ENCODE data around the gene ADAM19. TPM values are rescaled to one million over a fixed set of nuclear protein-coding genes. Genes with fewer than 3 reads are reported as not detected.

The ADAM19 gene
- total and polyA plus RNA-seq, 2 of the 4 experiments (the other 2 are of a cell fraction): 35.5 to 49.2 TPM

DNA sequence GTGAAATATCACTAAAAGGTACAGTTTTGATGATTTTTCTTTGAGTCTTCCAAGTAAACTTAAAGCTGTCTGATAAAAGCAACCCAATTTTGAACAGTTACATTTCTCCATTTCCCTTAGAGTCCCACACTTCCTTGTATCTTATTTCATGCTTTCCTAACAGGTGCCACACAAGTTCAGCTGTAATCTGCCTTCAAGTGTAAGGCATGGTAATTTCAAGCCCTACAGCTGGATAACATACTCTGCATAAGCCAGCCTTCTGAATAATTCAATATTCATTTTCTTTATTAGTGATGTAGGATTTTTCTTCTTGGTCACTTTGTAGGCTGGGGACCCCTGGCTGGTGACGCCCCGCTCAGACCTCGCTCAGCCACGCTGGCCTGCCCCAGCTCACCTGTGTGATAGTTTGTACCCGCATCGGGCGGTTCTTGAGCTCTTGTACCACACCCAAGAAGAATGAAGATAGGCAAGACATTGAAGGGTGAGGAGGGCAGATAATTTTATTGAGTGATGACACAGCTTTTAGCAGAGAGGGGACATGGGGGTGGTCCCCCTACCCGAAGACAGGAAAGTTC, 42.7 kb upstream of the ADAM19 start:
- Histone ChIP-seq H3K4ac (ENCODE audit: low read depth, low read length) (no peak overlapping the region), H3K9ac (ENCODE audit: low read depth, low read length) (no peak overlapping the region), H4K5ac (ENCODE audit: low read depth, low read length) (no peak overlapping the region), H4K8ac (ENCODE audit: low read depth in 2 of 2, low read length in 2 of 2) (no peak overlapping the region), H2BK120ac (ENCODE audit: low read depth, low read length) (no peak overlapping the region), H3K4me1 (ENCODE audit: control insufficient read depth, insufficient read depth, low read length) (no peaks in the 10 kb centered on the region), H2BK15ac (ENCODE audit: low read depth, low read length) (no peak overlapping the region), H2AFZ (replicated peaks; ENCODE audit: low read length, poor library complexity) (no peak overlapping the region), H3K36me3 (ENCODE audit: control insufficient read depth, insufficient read depth, low read length) (no peaks in the 10 kb centered on the region), H3K27ac (ENCODE audit: insufficient read depth, low read length) (no peak overlapping the region), H2BK5ac (ENCODE audit: low read depth, low read length, poor library complexity, severe bottlenecking) (no peak overlapping the region), H3K18ac (ENCODE audit: low read depth, low read length) (no peak overlapping the region), H3K9me1 (ENCODE audit: insufficient read depth, low read length) (no peaks in the 10 kb centered on the region), H3K14ac (replicated peaks; ENCODE audit: low read depth, low read length) (no peak overlapping the region), H2AK9ac (replicated peaks; ENCODE audit: low read depth, low read length, poor library complexity) (no peak overlapping the region), H3K27me3 (ENCODE audit: control insufficient read depth, insufficient read depth, low read length) (no peaks in the 10 kb centered on the region), H3K4me2 (ENCODE audit: low read depth, low read length) (no peak overlapping the region), H2AK5ac (ENCODE audit: low read depth, low read length) (no peak overlapping the region), H3K79me1 (ENCODE audit: low read depth in 1 of 2, low read length in 2 of 2) (no peaks in the 10 kb centered on the region), H2BK20ac (ENCODE audit: low read depth, low read length) (no peak overlapping the region), H3K4me3 (ENCODE audit: insufficient read depth, low read depth, low read length) (no peak overlapping the region), H3K23ac (ENCODE audit: low read depth, low read length) (no peak overlapping the region), H4K91ac (ENCODE audit: insufficient read depth, low read depth, low read length) (no peak overlapping the region), H3K56ac (ENCODE audit: extremely low read depth, insufficient read depth, low read length) (no peak overlapping the region), H3K9me3 (ENCODE audit: control insufficient read depth, insufficient read depth, low read length) (no peaks in the 10 kb centered on the region), H4K20me1 (ENCODE audit: insufficient read depth, low read length) (no peaks in the 10 kb centered on the region)
- TF ChIP-seq, protein P1, sequence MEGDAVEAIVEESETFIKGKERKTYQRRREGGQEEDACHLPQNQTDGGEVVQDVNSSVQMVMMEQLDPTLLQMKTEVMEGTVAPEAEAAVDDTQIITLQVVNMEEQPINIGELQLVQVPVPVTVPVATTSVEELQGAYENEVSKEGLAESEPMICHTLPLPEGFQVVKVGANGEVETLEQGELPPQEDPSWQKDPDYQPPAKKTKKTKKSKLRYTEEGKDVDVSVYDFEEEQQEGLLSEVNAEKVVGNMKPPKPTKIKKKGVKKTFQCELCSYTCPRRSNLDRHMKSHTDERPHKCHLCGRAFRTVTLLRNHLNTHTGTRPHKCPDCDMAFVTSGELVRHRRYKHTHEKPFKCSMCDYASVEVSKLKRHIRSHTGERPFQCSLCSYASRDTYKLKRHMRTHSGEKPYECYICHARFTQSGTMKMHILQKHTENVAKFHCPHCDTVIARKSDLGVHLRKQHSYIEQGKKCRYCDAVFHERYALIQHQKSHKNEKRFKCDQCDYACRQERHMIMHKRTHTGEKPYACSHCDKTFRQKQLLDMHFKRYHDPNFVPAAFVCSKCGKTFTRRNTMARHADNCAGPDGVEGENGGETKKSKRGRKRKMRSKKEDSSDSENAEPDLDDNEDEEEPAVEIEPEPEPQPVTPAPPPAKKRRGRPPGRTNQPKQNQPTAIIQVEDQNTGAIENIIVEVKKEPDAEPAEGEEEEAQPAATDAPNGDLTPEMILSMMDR (conservative IDR thresholded peaks at IDR 0.05; ENCODE audit: low read depth, low read length): no peak
- no peak for TF ChIP-seq BHLHE40 (IDR thresholded peaks at IDR 0.05; ENCODE audit: low read depth, low read length)
- no peak for TF ChIP-seq MXI1 (IDR thresholded peaks at IDR 0.05; ENCODE audit: borderline replicate concordance, low read depth, low read length)
- TF ChIP-seq CEBPB (IDR thresholded peaks at IDR 0.05; ENCODE audit: low read depth, low read length): no peak
- TF ChIP-seq RAD21 (IDR thresholded peaks at IDR 0.05; ENCODE audit: low read length): no peak
- TF ChIP-seq SMC3 (IDR thresholded peaks at IDR 0.05; ENCODE audit: low read depth, low read length): no peak
- TF ChIP-seq, protein P2, sequence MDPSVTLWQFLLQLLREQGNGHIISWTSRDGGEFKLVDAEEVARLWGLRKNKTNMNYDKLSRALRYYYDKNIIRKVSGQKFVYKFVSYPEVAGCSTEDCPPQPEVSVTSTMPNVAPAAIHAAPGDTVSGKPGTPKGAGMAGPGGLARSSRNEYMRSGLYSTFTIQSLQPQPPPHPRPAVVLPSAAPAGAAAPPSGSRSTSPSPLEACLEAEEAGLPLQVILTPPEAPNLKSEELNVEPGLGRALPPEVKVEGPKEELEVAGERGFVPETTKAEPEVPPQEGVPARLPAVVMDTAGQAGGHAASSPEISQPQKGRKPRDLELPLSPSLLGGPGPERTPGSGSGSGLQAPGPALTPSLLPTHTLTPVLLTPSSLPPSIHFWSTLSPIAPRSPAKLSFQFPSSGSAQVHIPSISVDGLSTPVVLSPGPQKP (IDR thresholded peaks at IDR 0.05; ENCODE audit: borderline replicate concordance, low read depth, low read length): no peak
- no peak for TF ChIP-seq RCOR1 (IDR thresholded peaks at IDR 0.05; ENCODE audit: insufficient replicate concordance, low read length)
- TF ChIP-seq, protein P3, sequence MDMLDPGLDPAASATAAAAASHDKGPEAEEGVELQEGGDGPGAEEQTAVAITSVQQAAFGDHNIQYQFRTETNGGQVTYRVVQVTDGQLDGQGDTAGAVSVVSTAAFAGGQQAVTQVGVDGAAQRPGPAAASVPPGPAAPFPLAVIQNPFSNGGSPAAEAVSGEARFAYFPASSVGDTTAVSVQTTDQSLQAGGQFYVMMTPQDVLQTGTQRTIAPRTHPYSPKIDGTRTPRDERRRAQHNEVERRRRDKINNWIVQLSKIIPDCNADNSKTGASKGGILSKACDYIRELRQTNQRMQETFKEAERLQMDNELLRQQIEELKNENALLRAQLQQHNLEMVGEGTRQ (IDR thresholded peaks at IDR 0.05; ENCODE audit: low read depth, low read length): no peak
- no peak for TF ChIP-seq RFX5 (IDR thresholded peaks at IDR 0.05; ENCODE audit: low read depth, low read length)
- TF ChIP-seq MAZ (IDR thresholded peaks at IDR 0.05; ENCODE audit: borderline replicate concordance, low read depth, low read length): no peak
- TF ChIP-seq FOS (IDR thresholded peaks at IDR 0.05; ENCODE audit: low read depth, low read length): no peak
- no peak for TF ChIP-seq POLR2A (IDR thresholded peaks at IDR 0.05; ENCODE audit: low read depth, low read length)
- TF ChIP-seq MAFK (IDR thresholded peaks at IDR 0.05; ENCODE audit: low read depth, low read length): no peak
- no peak for TF ChIP-seq CHD1 (IDR thresholded peaks at IDR 0.05; ENCODE audit: low read depth, low read length)
- no peak for TF ChIP-seq NFE2L2 (IDR thresholded peaks at IDR 0.05; ENCODE audit: low read depth, low read length)
- ATAC-seq (ENCODE audit: low read depth) (no peak), DNase-seq (no peak)
- 91% methylated on average over 6 of the region's 8 CpGs; no CpG with 5 or more reads in 1 of the 2 experiments for WGBS, 2 experiments (ENCODE audit: extremely low coverage in 2 of 2, insufficient read length in 1 of 2)
- intact Hi-C loops (cut with micrococcal nuclease) (no loop called here), in situ Hi-C loops (cut with MboI; ENCODE audit: low sequenced_read_pairs) (no loop called here), dilution Hi-C loops (cut with HindIII; ENCODE audit: low sequenced_read_pairs, unreplicated experiment) (no loop called here)
- BruUV-seq (replicated peaks): no TSS peak
- ChIA-PET CTCF (interaction anchor here (1.1 kb wide), 1 partner anchor 8 kb away, joined by 10 read pairs; no protein-coding TSS in a partner anchor), POLR2A (ENCODE audit: unreplicated experiment) (no interaction called here)
